Measurements from ENCODE around the gene MIEN1.

DNA sequence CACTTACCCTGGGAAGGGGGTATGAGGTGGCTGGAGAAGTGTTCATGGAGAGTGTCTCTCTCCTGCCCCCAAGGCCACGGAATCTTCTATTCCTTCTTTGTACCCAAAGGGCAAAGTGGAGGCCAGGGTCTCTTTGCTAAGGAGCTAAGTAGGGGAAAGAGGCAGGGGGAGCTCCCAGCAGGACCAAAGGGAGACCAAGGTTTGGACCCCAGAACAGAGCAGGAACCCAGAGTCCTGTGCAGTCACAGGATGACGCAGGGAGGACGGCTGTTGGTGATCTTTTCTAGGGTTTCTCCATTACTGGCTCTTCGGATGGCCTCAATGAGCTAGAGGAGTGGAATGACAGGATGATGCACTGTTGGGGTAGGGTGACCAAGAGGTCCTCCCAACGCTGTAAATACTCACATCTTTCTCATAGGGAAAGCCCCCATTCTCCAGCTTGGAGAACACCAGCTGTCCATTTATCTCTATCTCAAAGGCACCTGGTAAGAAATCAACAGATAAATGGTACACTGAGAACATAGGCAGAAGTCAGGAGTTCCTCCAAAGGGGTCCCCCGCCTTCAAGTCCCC, 966 bp downstream of the MIEN1 start:
- TF ChIP-seq GATA2 (IDR thresholded peaks at IDR 0.05; ENCODE audit: low read depth, low read length) (no peak), GATA3 (IDR thresholded peaks at IDR 0.05; ENCODE audit: low read depth, low read length) (no peak)
